ENCODE results near the gene PTPRU. TPM values are rescaled to one million over a fixed set of nuclear protein-coding genes. Genes with fewer than 3 reads are reported as not detected.

Gene PTPRU
- total and polyA plus RNA-seq, 4 donors = 36.2 to 62.1 (median 47.8) TPM

DNA sequence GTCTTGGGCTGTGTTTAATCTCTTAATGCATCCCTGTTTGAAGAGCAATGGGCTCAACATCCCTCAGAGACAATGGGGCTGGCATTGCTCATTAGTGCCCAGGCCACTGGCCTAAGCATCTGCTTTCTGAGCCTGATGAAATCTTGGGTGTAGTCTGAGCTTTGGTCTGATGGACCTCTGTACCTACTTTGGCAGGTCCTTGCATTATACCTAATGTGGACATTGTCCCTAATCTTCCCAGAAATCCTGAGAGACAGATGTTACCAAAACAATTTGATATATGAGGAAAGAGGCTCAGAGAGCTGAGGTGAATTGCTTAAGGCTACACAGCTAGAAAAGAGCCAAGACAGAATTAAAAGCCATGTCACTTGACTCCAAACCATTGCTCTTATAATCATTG lies 95.0 kb downstream of the PTPRU start:
- H3K4me1 ChIP-seq (ENCODE audit: control insufficient read depth, insufficient read depth, low read length) = peaks cover under 1% of the 10 kb centered on the region
- no peaks in the 10 kb centered on the region for H3K9me3 ChIP-seq (ENCODE audit: control insufficient read depth, insufficient read depth, low read length)
- H3K27ac ChIP-seq (ENCODE audit: low read depth, low read length) = no peak overlapping the region
- peaks cover 15% of the 10 kb centered on the region for H3K36me3 ChIP-seq (ENCODE audit: control insufficient read depth, insufficient read depth, low read length)
- DNase-seq (ENCODE audit: low read depth in 4 of 6, low spot score in 6 of 6) = no peak
- no peaks in the 10 kb centered on the region for H3K27me3 ChIP-seq (ENCODE audit: control insufficient read depth, insufficient read depth, low read length)
- no peak overlapping the region for H3K4me3 ChIP-seq (ENCODE audit: low read depth, low read length)

DNA sequence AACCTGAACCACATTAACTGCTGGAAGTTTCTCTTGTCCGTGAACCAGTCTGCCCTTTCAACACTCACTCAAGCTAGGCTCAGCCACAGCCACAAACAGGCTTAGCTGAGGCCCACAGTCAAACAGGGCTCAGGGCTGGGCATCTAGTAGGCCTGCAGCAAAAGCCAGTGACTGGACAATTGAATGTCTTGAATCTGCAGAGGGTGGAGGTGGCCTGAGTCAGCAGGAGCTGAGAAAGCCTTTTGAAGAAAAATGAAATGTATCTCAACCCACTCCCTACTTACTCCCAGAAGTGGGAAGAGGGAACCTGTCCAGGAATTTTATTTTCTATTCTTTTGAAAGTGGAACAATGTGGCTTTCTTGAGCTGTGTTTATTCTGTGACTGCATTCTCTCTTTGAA lies 95.4 kb downstream of the PTPRU start:
- no peaks in the 10 kb centered on the region for H3K9me3 ChIP-seq (ENCODE audit: control insufficient read depth, insufficient read depth, low read length)
- no peaks in the 10 kb centered on the region for H3K27me3 ChIP-seq (ENCODE audit: control insufficient read depth, insufficient read depth, low read length)
- no peak for DNase-seq (ENCODE audit: low read depth in 4 of 6, low spot score in 6 of 6)
- H3K27ac ChIP-seq (ENCODE audit: low read depth, low read length) = no peak overlapping the region
- 82% methylated on average over 1 of the region's 1 CpG for WGBS (ENCODE audit: insufficient coverage)
- peaks cover 11% of the 10 kb centered on the region for H3K36me3 ChIP-seq (ENCODE audit: control insufficient read depth, insufficient read depth, low read length)
- no peaks in the 10 kb centered on the region for H3K4me1 ChIP-seq (ENCODE audit: control insufficient read depth, insufficient read depth, low read length)
- H3K4me3 ChIP-seq (ENCODE audit: low read depth, low read length) = no peak overlapping the region

DNA sequence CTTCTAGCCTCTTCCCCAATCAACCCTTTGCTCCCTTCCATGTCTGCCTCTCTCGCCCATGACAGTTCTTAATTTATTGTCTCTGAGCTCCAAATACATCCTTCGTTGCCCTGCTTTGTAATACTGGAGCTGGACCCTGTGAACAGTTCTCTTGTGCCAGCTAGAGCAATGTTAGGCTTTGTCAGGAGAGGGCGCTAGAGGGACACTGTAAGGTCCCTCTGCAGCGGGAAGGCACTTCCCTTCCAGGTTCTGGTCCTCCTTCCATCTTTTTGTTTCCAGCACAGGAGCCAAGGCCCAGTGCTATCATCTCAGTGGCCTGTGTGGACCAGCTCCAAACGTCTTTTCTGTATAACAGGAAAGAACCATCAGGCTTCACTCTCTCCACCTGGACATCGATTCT lies 95.9 kb downstream of the PTPRU start:
- no peaks in the 10 kb centered on the region for H3K27me3 ChIP-seq (ENCODE audit: control insufficient read depth, insufficient read depth, low read length)
- peak in 1 of 6 donors; percentile 47 for DNase-seq (ENCODE audit: low read depth in 4 of 6, low spot score in 6 of 6)
- H3K27ac ChIP-seq (ENCODE audit: low read depth, low read length) = no peak overlapping the region
- no peak overlapping the region for H3K4me3 ChIP-seq (ENCODE audit: low read depth, low read length)
- 48% methylated on average over 6 of the region's 6 CpGs for WGBS (ENCODE audit: insufficient coverage)
- peaks cover 6% of the 10 kb centered on the region for H3K36me3 ChIP-seq (ENCODE audit: control insufficient read depth, insufficient read depth, low read length)
- H3K4me1 ChIP-seq (ENCODE audit: control insufficient read depth, insufficient read depth, low read length) = no peaks in the 10 kb centered on the region
- H3K9me3 ChIP-seq (ENCODE audit: control insufficient read depth, insufficient read depth, low read length) = no peaks in the 10 kb centered on the region

DNA sequence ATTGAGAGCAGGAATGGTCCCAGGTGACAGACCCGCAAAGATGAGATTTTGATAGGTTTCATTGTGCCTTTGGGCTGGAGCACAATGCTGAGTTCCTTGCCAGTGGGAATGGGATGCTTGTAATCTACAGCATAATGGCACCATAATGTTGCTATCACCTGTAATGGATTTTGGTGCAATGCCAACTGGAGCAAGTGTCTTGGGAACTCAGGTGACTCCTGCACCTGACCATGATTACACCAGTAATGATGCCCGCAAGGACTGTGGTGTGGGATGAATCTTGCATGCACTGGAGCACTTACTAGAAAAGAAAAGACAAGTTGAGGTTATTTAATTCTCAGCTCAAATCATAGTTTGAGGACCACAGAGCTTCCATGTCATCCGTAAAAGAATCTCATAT lies 96.7 kb downstream of the PTPRU start:
- DNase-seq (ENCODE audit: low read depth in 4 of 6, low spot score in 6 of 6) = no peak
- Histone ChIP-seq H3K36me3 (ENCODE audit: control insufficient read depth, insufficient read depth, low read length) (peaks cover 4% of the 10 kb centered on the region), H3K9me3 (ENCODE audit: control insufficient read depth, insufficient read depth, low read length) (no peaks in the 10 kb centered on the region), H3K4me3 (ENCODE audit: low read depth, low read length) (no peak overlapping the region), H3K27me3 (ENCODE audit: control insufficient read depth, insufficient read depth, low read length) (no peaks in the 10 kb centered on the region), H3K27ac (ENCODE audit: low read depth, low read length) (no peak overlapping the region), H3K4me1 (ENCODE audit: control insufficient read depth, insufficient read depth, low read length) (no peaks in the 10 kb centered on the region)
- 78% methylated on average over 1 of the region's 3 CpGs for WGBS (ENCODE audit: insufficient coverage)

DNA sequence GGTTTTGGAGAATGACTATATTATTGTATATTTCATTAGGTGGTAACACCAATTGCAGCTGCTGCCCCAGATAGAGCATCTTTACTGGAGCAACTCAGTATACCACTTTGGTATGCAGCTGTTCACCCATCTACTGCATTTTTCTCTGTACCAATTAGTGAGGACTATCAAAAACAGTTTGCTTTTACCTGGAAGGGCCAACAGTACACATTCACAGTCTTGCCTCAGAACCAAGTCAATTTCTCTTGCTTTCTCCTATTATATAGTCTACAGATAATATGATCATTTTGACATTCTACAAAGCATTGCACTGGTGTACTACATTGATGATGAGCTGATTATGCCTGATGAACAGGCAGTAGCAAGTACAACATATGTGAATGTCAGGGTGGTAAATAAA lies 99.3 kb downstream of the PTPRU start:
- no peak overlapping the region for H3K27ac ChIP-seq (ENCODE audit: low read depth, low read length)
- H3K9me3 ChIP-seq (ENCODE audit: control insufficient read depth, insufficient read depth, low read length) = no peaks in the 10 kb centered on the region
- no peaks in the 10 kb centered on the region for H3K36me3 ChIP-seq (ENCODE audit: control insufficient read depth, insufficient read depth, low read length)
- no peaks in the 10 kb centered on the region for H3K4me1 ChIP-seq (ENCODE audit: control insufficient read depth, insufficient read depth, low read length)
- no peak for DNase-seq (ENCODE audit: low read depth in 4 of 6, low spot score in 6 of 6)
- H3K4me3 ChIP-seq (ENCODE audit: low read depth, low read length) = no peak overlapping the region
- no peaks in the 10 kb centered on the region for H3K27me3 ChIP-seq (ENCODE audit: control insufficient read depth, insufficient read depth, low read length)

DNA sequence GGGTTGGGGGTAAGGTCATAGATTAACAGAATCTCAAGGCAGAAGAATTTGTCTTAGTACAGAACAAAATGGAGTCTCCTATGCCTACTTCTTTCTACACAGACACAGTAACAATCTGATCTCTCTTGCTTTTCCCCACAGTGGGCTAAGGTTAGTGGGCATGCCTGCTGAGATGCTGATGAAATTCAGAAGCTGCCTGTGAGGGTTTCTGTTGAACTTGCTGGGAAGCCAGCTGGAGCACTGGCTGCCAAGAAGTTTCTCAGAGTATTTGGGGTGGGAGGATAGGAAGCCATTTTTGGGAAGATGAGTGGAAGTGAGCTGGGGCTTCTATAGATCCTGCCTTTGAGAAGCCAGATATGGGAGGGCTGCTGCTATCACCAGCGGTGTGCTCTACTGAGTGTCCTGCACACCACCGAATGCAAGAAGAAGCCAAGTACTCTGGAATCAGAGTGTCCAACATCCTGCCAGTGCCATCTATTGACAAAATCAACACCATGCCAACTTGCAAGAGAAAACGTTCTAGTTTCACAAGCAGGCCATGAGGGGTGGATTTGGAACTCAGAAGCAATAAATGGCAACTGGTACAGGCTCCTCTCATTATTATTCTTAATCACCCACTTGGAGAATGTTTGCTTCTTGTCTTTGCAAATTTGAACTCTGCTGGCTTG lies 102.7 kb downstream of the PTPRU start:
- Histone ChIP-seq H3K9me3 (ENCODE audit: control insufficient read depth, insufficient read depth, low read length) (no peaks in the 10 kb centered on the region), H3K36me3 (ENCODE audit: control insufficient read depth, insufficient read depth, low read length) (no peaks in the 10 kb centered on the region), H3K27ac (ENCODE audit: low read depth, low read length) (no peak overlapping the region), H3K4me1 (ENCODE audit: control insufficient read depth, insufficient read depth, low read length) (no peaks in the 10 kb centered on the region), H3K4me3 (ENCODE audit: low read depth, low read length) (no peak overlapping the region), H3K27me3 (ENCODE audit: control insufficient read depth, insufficient read depth, low read length) (no peaks in the 10 kb centered on the region)
- WGBS (ENCODE audit: insufficient coverage) = 100% methylated on average over 2 of the region's 3 CpGs
- DNase-seq (ENCODE audit: low read depth in 4 of 6, low spot score in 6 of 6) = peak in 2 of 6 donors; percentile 44 to 69

DNA sequence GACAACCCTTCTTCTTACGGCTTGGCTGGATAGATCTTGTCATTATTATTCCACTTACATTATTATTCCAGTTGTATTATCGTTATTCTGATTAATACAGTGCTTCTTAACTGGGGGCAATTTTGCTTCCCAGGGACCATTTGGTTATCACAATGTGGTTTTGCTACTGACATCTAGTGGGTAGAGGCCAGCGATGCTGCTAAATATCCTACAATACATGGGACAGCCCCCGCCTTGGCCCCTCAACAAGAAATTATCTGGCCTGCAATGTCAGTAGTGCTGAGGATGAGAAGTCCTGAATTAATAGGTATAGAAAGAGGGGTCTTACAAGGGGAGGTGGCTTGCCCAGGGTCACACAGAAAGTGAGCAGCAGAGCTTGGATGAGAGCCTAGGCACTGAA lies 105.6 kb downstream of the PTPRU start:
- no CpG with 5 or more reads among the region's 4 CpGs for WGBS (ENCODE audit: insufficient coverage)
- no peaks in the 10 kb centered on the region for H3K27me3 ChIP-seq (ENCODE audit: control insufficient read depth, insufficient read depth, low read length)
- peaks cover 4% of the 10 kb centered on the region for H3K4me1 ChIP-seq (ENCODE audit: control insufficient read depth, insufficient read depth, low read length)
- no peaks in the 10 kb centered on the region for H3K36me3 ChIP-seq (ENCODE audit: control insufficient read depth, insufficient read depth, low read length)
- no peak for DNase-seq (ENCODE audit: low read depth in 4 of 6, low spot score in 6 of 6)
- no peak overlapping the region for H3K27ac ChIP-seq (ENCODE audit: low read depth, low read length)
- H3K9me3 ChIP-seq (ENCODE audit: control insufficient read depth, insufficient read depth, low read length) = no peaks in the 10 kb centered on the region
- no peak overlapping the region for H3K4me3 ChIP-seq (ENCODE audit: low read depth, low read length)

DNA sequence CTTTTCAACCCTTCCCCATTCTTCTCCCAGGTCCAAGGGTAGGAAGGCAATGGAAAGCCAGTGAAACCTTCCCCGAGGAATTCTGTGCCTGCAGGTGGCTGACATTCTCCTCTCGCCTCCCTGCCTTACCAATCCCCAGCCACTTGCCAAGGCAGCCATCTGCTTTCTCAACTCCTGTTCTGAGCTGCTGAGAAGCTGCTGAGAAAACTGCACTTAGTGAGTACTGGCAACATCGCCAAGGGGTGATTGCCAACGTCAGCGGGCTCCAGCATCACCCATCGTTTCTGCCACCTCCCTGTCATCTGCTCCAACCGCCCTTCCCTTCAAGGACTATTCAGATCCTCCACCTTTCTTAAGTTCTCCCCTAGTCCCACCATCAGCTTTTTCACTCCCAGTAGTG lies 106.0 kb downstream of the PTPRU start:
- WGBS (ENCODE audit: insufficient coverage) = 70% methylated on average over 7 of the region's 7 CpGs
- Histone ChIP-seq H3K4me3 (ENCODE audit: low read depth, low read length) (no peak overlapping the region), H3K36me3 (ENCODE audit: control insufficient read depth, insufficient read depth, low read length) (no peaks in the 10 kb centered on the region), H3K4me1 (ENCODE audit: control insufficient read depth, insufficient read depth, low read length) (peaks cover 4% of the 10 kb centered on the region), H3K9me3 (ENCODE audit: control insufficient read depth, insufficient read depth, low read length) (no peaks in the 10 kb centered on the region), H3K27ac (ENCODE audit: low read depth, low read length) (no peak overlapping the region), H3K27me3 (ENCODE audit: control insufficient read depth, insufficient read depth, low read length) (no peaks in the 10 kb centered on the region)
- peak in 1 of 6 donors; percentile 85 for DNase-seq (ENCODE audit: low read depth in 4 of 6, low spot score in 6 of 6)

DNA sequence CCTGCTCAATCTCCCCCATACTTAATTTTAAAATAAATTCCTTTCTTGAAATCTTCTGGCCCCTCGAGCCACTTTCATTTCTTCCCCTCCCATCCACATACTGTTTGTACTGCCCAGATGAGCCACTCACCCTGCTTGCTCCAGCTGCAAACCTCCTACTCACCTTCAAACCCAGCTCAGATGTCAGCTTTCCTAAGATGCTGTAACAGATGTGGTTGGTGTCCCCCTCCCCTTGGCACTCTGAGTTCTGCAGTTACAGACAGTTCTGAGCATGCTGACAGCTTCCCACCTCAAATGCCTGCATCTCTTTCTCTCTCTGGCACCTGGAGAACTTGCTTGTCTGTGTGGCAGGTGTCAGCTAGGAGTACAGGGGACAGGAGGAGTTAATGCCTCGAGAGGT lies 106.7 kb downstream of the PTPRU start:
- no peaks in the 10 kb centered on the region for H3K9me3 ChIP-seq (ENCODE audit: control insufficient read depth, insufficient read depth, low read length)
- no peak overlapping the region for H3K4me3 ChIP-seq (ENCODE audit: low read depth, low read length)
- WGBS (ENCODE audit: insufficient coverage) = 84% methylated on average over 2 of the region's 2 CpGs
- no peaks in the 10 kb centered on the region for H3K36me3 ChIP-seq (ENCODE audit: control insufficient read depth, insufficient read depth, low read length)
- no peak for DNase-seq (ENCODE audit: low read depth in 4 of 6, low spot score in 6 of 6)
- peaks cover 4% of the 10 kb centered on the region for H3K4me1 ChIP-seq (ENCODE audit: control insufficient read depth, insufficient read depth, low read length)
- no peak overlapping the region for H3K27ac ChIP-seq (ENCODE audit: low read depth, low read length)
- H3K27me3 ChIP-seq (ENCODE audit: control insufficient read depth, insufficient read depth, low read length) = no peaks in the 10 kb centered on the region

DNA sequence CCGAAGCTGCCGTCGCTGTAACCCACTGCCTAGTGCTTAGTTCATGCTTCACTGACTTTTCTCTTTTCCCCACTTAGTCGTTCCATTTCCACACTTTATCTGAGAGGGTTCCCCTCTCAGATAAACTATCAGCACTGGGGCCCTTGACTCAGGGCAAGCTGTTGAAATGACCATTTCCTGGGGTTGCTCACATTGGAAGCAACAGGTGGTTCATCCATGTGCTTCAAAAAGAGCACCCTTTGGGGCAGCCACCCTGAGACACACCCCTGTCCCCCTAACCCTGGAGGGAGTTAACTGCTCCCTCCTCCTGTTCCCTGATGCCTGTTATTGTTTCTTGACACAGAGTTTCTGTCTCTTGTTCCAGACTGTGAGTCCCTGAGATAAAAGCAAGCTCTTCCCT lies 107.2 kb downstream of the PTPRU start:
- H3K36me3 ChIP-seq (ENCODE audit: control insufficient read depth, insufficient read depth, low read length) = no peaks in the 10 kb centered on the region
- H3K4me1 ChIP-seq (ENCODE audit: control insufficient read depth, insufficient read depth, low read length) = peaks cover 4% of the 10 kb centered on the region
- DNase-seq (ENCODE audit: low read depth in 4 of 6, low spot score in 6 of 6) = no peak
- H3K9me3 ChIP-seq (ENCODE audit: control insufficient read depth, insufficient read depth, low read length) = no peaks in the 10 kb centered on the region
- no peaks in the 10 kb centered on the region for H3K27me3 ChIP-seq (ENCODE audit: control insufficient read depth, insufficient read depth, low read length)
- 45% methylated on average over 4 of the region's 4 CpGs for WGBS (ENCODE audit: insufficient coverage)
- no peak overlapping the region for H3K27ac ChIP-seq (ENCODE audit: low read depth, low read length)
- H3K4me3 ChIP-seq (ENCODE audit: low read depth, low read length) = no peak overlapping the region

All from spinal cord (tissue), 10 donors.